ENCODE measurements around the gene HEXA.

Gene HEXA

GRCh38 chr15:72334842-72335241 is 41.0 kb downstream of the HEXA start:
- Histone ChIP-seq H3K9me3 (ENCODE audit: control insufficient read depth, insufficient read depth, low read length) (no peaks in the 10 kb centered on the region), H3K36me3 (ENCODE audit: control insufficient read depth, insufficient read depth, low read length) (no peaks in the 10 kb centered on the region), H3K4me1 (ENCODE audit: control insufficient read depth, insufficient read depth, low read length) (no peaks in the 10 kb centered on the region), H3K27ac (ENCODE audit: low read length) (no peak overlapping the region), H3K4me3 (ENCODE audit: low read length) (no peak overlapping the region), H3K27me3 (ENCODE audit: control insufficient read depth, insufficient read depth, low read length) (no peaks in the 10 kb centered on the region)
- no peak for DNase-seq (ENCODE audit: low read depth, low spot score)
- WGBS (ENCODE audit: insufficient coverage, insufficient read length): no CpG with 5 or more reads among the region's 2 CpGs

GRCh38 chr15:72331021-72331420 is 44.8 kb downstream of the HEXA start:
- Histone ChIP-seq H3K4me1 (ENCODE audit: control insufficient read depth, insufficient read depth, low read length) (no peaks in the 10 kb centered on the region), H3K4me3 (ENCODE audit: low read length) (no peak overlapping the region), H3K9me3 (ENCODE audit: control insufficient read depth, insufficient read depth, low read length) (no peaks in the 10 kb centered on the region), H3K27ac (ENCODE audit: low read length) (no peak overlapping the region), H3K36me3 (ENCODE audit: control insufficient read depth, insufficient read depth, low read length) (no peaks in the 10 kb centered on the region), H3K27me3 (ENCODE audit: control insufficient read depth, insufficient read depth, low read length) (no peaks in the 10 kb centered on the region)
- no peak for DNase-seq (ENCODE audit: low read depth, low spot score)
- WGBS (ENCODE audit: insufficient coverage, insufficient read length): no CpG with 5 or more reads among the region's 3 CpGs

- Histone ChIP-seq H3K9me3 (ENCODE audit: control insufficient read depth, insufficient read depth, low read length) (no peaks in the 10 kb centered on the region), H3K27ac (ENCODE audit: low read length) (no peak overlapping the region), H3K4me3 (ENCODE audit: low read length) (no peak overlapping the region), H3K36me3 (ENCODE audit: control insufficient read depth, insufficient read depth, low read length) (no peaks in the 10 kb centered on the region), H3K27me3 (ENCODE audit: control insufficient read depth, insufficient read depth, low read length) (peaks cover 5% of the 10 kb centered on the region; the same call in 1 of the 2 replicates), H3K4me1 (ENCODE audit: control insufficient read depth, insufficient read depth, low read length) (peaks cover 1% of the 10 kb centered on the region; the same call in 1 of the 2 replicates)
- WGBS (ENCODE audit: insufficient coverage, insufficient read length): no CpG with 5 or more reads among the region's 1 CpG
- DNase-seq (ENCODE audit: low read depth, low spot score): no peak
These were observed 52.1 kb downstream of the HEXA start for GRCh38 chr15:72323752-72324151.

- WGBS (ENCODE audit: insufficient coverage, insufficient read length): no CpG with 5 or more reads among the region's 58 CpGs
These were observed 55.7 kb downstream of the HEXA start, which contains the start of gene CELF6 for GRCh38 chr15:72319985-72320671. TSS of gene CELF6 (minus strand) at chr15:72320157. CDS start at chr15:72319874, 283 bp downstream.

GRCh38 chr15:72319360-72319984 is 56.3 kb downstream of the HEXA start:
- peak overlapping the region; percentile 16; the same call in 1 of the 2 replicates for H3K4me3 ChIP-seq (ENCODE audit: low read length)
- H3K36me3 ChIP-seq (ENCODE audit: control insufficient read depth, insufficient read depth, low read length): no peaks in the 10 kb centered on the region
- peaks cover 7% of the 10 kb centered on the region; the same call in 1 of the 2 replicates for H3K27me3 ChIP-seq (ENCODE audit: control insufficient read depth, insufficient read depth, low read length)
- H3K9me3 ChIP-seq (ENCODE audit: control insufficient read depth, insufficient read depth, low read length): no peaks in the 10 kb centered on the region
- H3K4me1 ChIP-seq (ENCODE audit: control insufficient read depth, insufficient read depth, low read length): peaks cover 1% of the 10 kb centered on the region; the same call in 1 of the 2 replicates
- no CpG with 5 or more reads among the region's 48 CpGs for WGBS (ENCODE audit: insufficient coverage, insufficient read length)
- H3K27ac ChIP-seq (ENCODE audit: low read length): no peak overlapping the region
- peak; percentile 48 for DNase-seq (ENCODE audit: low read depth, low spot score)

More at GRCh38 chr15:72319985-72320671, 55.7 kb downstream of the HEXA start, which contains the start of gene CELF6:
- no peak within 1 kb of the TSS for H3K27ac ChIP-seq (ENCODE audit: low read length)
- no peaks in the 10 kb centered on the region for H3K36me3 ChIP-seq (ENCODE audit: control insufficient read depth, insufficient read depth, low read length)
- H3K4me1 ChIP-seq (ENCODE audit: control insufficient read depth, insufficient read depth, low read length): peaks cover 1% of the 10 kb centered on the region; the same call in 1 of the 2 replicates
- H3K9me3 ChIP-seq (ENCODE audit: control insufficient read depth, insufficient read depth, low read length): no peaks in the 10 kb centered on the region
- peak; percentile 82 for DNase-seq (ENCODE audit: low read depth, low spot score)
- H3K4me3 ChIP-seq (ENCODE audit: low read length): peak within 1 kb of the TSS; percentile 51; the same call in 1 of the 2 replicates
- peaks cover 7% of the 10 kb centered on the region; the same call in 1 of the 2 replicates for H3K27me3 ChIP-seq (ENCODE audit: control insufficient read depth, insufficient read depth, low read length)

GRCh38 chr15:72318408-72318942 is 57.3 kb downstream of the HEXA start:
- Histone ChIP-seq H3K4me1 (ENCODE audit: control insufficient read depth, insufficient read depth, low read length) (peaks cover 1% of the 10 kb centered on the region; the same call in 1 of the 2 replicates), H3K27me3 (ENCODE audit: control insufficient read depth, insufficient read depth, low read length) (peaks cover 7% of the 10 kb centered on the region; the same call in 1 of the 2 replicates), H3K4me3 (ENCODE audit: low read length) (no peak overlapping the region), H3K9me3 (ENCODE audit: control insufficient read depth, insufficient read depth, low read length) (no peaks in the 10 kb centered on the region), H3K27ac (ENCODE audit: low read length) (no peak overlapping the region), H3K36me3 (ENCODE audit: control insufficient read depth, insufficient read depth, low read length) (no peaks in the 10 kb centered on the region)
- DNase-seq (ENCODE audit: low read depth, low spot score): no peak
- no CpG with 5 or more reads among the region's 2 CpGs for WGBS (ENCODE audit: insufficient coverage, insufficient read length)

- Histone ChIP-seq H3K27me3 (ENCODE audit: control insufficient read depth, insufficient read depth, low read length) (peaks cover 7% of the 10 kb centered on the region; the same call in 1 of the 2 replicates), H3K4me3 (ENCODE audit: low read length) (no peak overlapping the region), H3K27ac (ENCODE audit: low read length) (no peak overlapping the region), H3K36me3 (ENCODE audit: control insufficient read depth, insufficient read depth, low read length) (no peaks in the 10 kb centered on the region), H3K9me3 (ENCODE audit: control insufficient read depth, insufficient read depth, low read length) (no peaks in the 10 kb centered on the region), H3K4me1 (ENCODE audit: control insufficient read depth, insufficient read depth, low read length) (peaks cover 1% of the 10 kb centered on the region; the same call in 1 of the 2 replicates)
- no peak for DNase-seq (ENCODE audit: low read depth, low spot score)
- WGBS (ENCODE audit: insufficient coverage, insufficient read length): no CpG with 5 or more reads among the region's 6 CpGs
These were observed 60.0 kb downstream of the HEXA start for GRCh38 chr15:72315706-72316370.

- no peaks in the 10 kb centered on the region for H3K4me1 ChIP-seq (ENCODE audit: control insufficient read depth, insufficient read depth, low read length)
- H3K4me3 ChIP-seq (ENCODE audit: low read length): no peak overlapping the region
- H3K36me3 ChIP-seq (ENCODE audit: control insufficient read depth, insufficient read depth, low read length): no peaks in the 10 kb centered on the region
- WGBS (ENCODE audit: insufficient coverage, insufficient read length): no CpG with 5 or more reads among the region's 2 CpGs
- no peak for DNase-seq (ENCODE audit: low read depth, low spot score)
- no peaks in the 10 kb centered on the region for H3K9me3 ChIP-seq (ENCODE audit: control insufficient read depth, insufficient read depth, low read length)
- H3K27ac ChIP-seq (ENCODE audit: low read length): no peak overlapping the region
- H3K27me3 ChIP-seq (ENCODE audit: control insufficient read depth, insufficient read depth, low read length): peaks cover 3% of the 10 kb centered on the region; the same call in 1 of the 2 replicates
These were observed 61.9 kb downstream of the HEXA start for GRCh38 chr15:72313881-72314280.

GRCh38 chr15:72313448-72313840 is 62.4 kb downstream of the HEXA start:
- no peak for DNase-seq (ENCODE audit: low read depth, low spot score)
- Histone ChIP-seq H3K27ac (ENCODE audit: low read length) (no peak overlapping the region), H3K36me3 (ENCODE audit: control insufficient read depth, insufficient read depth, low read length) (no peaks in the 10 kb centered on the region), H3K9me3 (ENCODE audit: control insufficient read depth, insufficient read depth, low read length) (no peaks in the 10 kb centered on the region), H3K4me1 (ENCODE audit: control insufficient read depth, insufficient read depth, low read length) (no peaks in the 10 kb centered on the region), H3K4me3 (ENCODE audit: low read length) (no peak overlapping the region), H3K27me3 (ENCODE audit: control insufficient read depth, insufficient read depth, low read length) (peaks cover 2% of the 10 kb centered on the region; the same call in 1 of the 2 replicates)
- no CpG with 5 or more reads among the region's 2 CpGs for WGBS (ENCODE audit: insufficient coverage, insufficient read length)
